HCT116 (cell line): Measurements from ENCODE around the gene MEG3. TPM values are rescaled to one million over a fixed set of nuclear protein-coding genes. Genes with fewer than 3 reads are reported as not detected.

Experiments
- ATAC-seq: fragments of 200-7000 bp; cut with Tn5 transposase; 2 replicates; pipeline ENCODE4 v1.9.1; 2020; ENCODE audit warnings: mild to moderate bottlenecking, moderate library complexity
- BruUV-seq: library from RNA; stranded (reverse); fragments of 400-500 nt; replicated peaks from 2 replicates; lab custom pipeline; 2021; lab: Mats Ljungman, UMichigan
- CTCF ChIA-PET: fragments of 300-600 bp; sonication (Branson Sonifier 250); formaldehyde crosslinking; loops from one replicate; lab custom pipeline; 2021; ENCODE audit warnings: antibody characterized with exemption; lab: Charles Lee
- POLR2A ChIA-PET: fragments of 300-600, 350-600 bp; sonication (Branson Sonifier 250); formaldehyde crosslinking; loops from one replicate; lab custom pipeline; 2021; ENCODE audit warnings: antibody characterized with exemption; lab: Charles Lee
- RAD21 ChIA-PET, 2 experiments: fragments of 300-600 bp; sonication (Branson Sonifier 250); formaldehyde crosslinking; loops; one replicate each; lab custom pipeline; 2023; ENCODE audit warnings: low total read pairs in 2 of 2; ENCODE audit not compliant: uncharacterized antibody in 2 of 2, unreplicated experiment in 2 of 2, low non-redundant PET in 1 of 2; lab: Charles Lee
- DNase-seq: peaks from one replicate; pipeline ENCODE4 v3.0.0-alpha.2; 2010; ENCODE audit warnings: low read depth, low spot score
- H2AFZ ChIP-seq: fragments of 200-600 bp; shearing (Covaris generic), sonication (generic); 2 replicates; pipeline ENCODE4 v1.6.1; 2017; ENCODE audit warnings: low read depth, mixed run types, mixed read lengths, antibody characterized with exemption, low read length; ENCODE audit not compliant: poor library complexity, severe bottlenecking
- H3K27ac ChIP-seq: 2 replicates; pipeline ENCODE4 v1.5.1; 2012; ENCODE audit warnings: low read depth, low read length
- H3K27me3 ChIP-seq: fragments of 200-600 bp; sonication (generic); 2 replicates; pipeline ENCODE4 v1.6.1; 2016; ENCODE audit warnings: mixed run types, low read length, mixed read lengths; ENCODE audit not compliant: insufficient read depth
- H3K36me3 ChIP-seq, 2 experiments: fragments of 200-500 bp in 1 of 2; fragments of 200-600 bp in 1 of 2; sonication (Bioruptor generic) in 1 of 2; sonication (generic) in 1 of 2; 2 replicates each; pipeline versions ENCODE4 v1.5.1 to v1.6.1; 2014 to 2016; ENCODE audit warnings: low read length in 2 of 2, inconsistent platforms in 1 of 2, mixed read lengths in 1 of 2, mixed run types in 1 of 2; ENCODE audit not compliant: insufficient read depth in 2 of 2, control insufficient read depth in 1 of 2
- H3K4me1 ChIP-seq, 2 experiments: fragments of 200-600 bp in 1 of 2; sonication (generic) in 1 of 2; 2 replicates each; pipeline versions ENCODE4 v1.5.1 to v1.6.1; 2012 to 2017; ENCODE audit warnings: low read length in 2 of 2, inconsistent platforms in 1 of 2, mild to moderate bottlenecking in 1 of 2, mixed read lengths in 1 of 2, mixed run types in 1 of 2, moderate library complexity in 1 of 2; ENCODE audit not compliant: insufficient read depth in 2 of 2, control insufficient read depth in 1 of 2
- H3K4me2 ChIP-seq: fragments of 200-600 bp; sonication (generic); 2 replicates; pipeline ENCODE4 v1.6.1; 2017; ENCODE audit warnings: mixed run types, low read length, mixed read lengths
- H3K4me3 ChIP-seq, 2 experiments: fragments of 200-600 bp in 1 of 2; sonication (generic) in 1 of 2; replicated peaks in 1 of 2; 2 replicates each; pipeline ENCODE4 v1.5.1; 2011 to 2016; ENCODE audit warnings: low read length in 2 of 2, control low read depth in 1 of 2, low read depth in 1 of 2, mild to moderate bottlenecking in 1 of 2, mixed read lengths in 1 of 2, mixed run types in 1 of 2
- H3K79me2 ChIP-seq: fragments of 200-600 bp; sonication (generic); 2 replicates; pipeline ENCODE4 v1.6.1; 2017; ENCODE audit warnings: mild to moderate bottlenecking, mixed run types, low read length, moderate library complexity, mixed read lengths; ENCODE audit not compliant: insufficient read depth
- H3K9ac ChIP-seq: fragments of 200-600 bp; sonication (generic); 2 replicates; pipeline ENCODE4 v1.6.1; 2016; ENCODE audit warnings: low read length, mixed read lengths
- H3K9me2 ChIP-seq: fragments of 200-600 bp; sonication (generic), shearing (Covaris generic); 2 replicates; pipeline ENCODE4 v1.6.1; 2017; ENCODE audit warnings: mixed run types, mild to moderate bottlenecking, moderate library complexity; ENCODE audit not compliant: insufficient read depth
- H3K9me3 ChIP-seq, 2 experiments: fragments of 200-500 bp in 1 of 2; fragments of 200-600 bp in 1 of 2; sonication (Bioruptor generic) in 1 of 2; sonication (generic) in 1 of 2; 2 replicates each; pipeline ENCODE4 v1.6.1; 2014 to 2017; ENCODE audit warnings: low read length in 2 of 2, mixed read lengths in 2 of 2, inconsistent platforms in 1 of 2, low read depth in 1 of 2, mild to moderate bottlenecking in 1 of 2, mixed run types in 1 of 2, moderate library complexity in 1 of 2; ENCODE audit not compliant: control insufficient read depth in 1 of 2, insufficient read depth in 1 of 2
- H4K20me1 ChIP-seq: fragments of 200-600 bp; sonication (generic), shearing (Covaris generic); 2 replicates; pipeline ENCODE4 v1.6.1; 2017; ENCODE audit warnings: mixed run types, mild to moderate bottlenecking, moderate library complexity; ENCODE audit not compliant: insufficient read depth
- ATF3 ChIP-seq: IDR thresholded peaks from 2 replicates; pipeline ENCODE4 v1.6.1; 2012
- CBX3 ChIP-seq: IDR thresholded peaks from 2 replicates; pipeline ENCODE4 v1.6.1; 2012; ENCODE audit warnings: low read depth
- EGR1 ChIP-seq: IDR thresholded peaks from 2 replicates; pipeline ENCODE4 v1.6.1; 2012; ENCODE audit warnings: low read depth
- ELF1 ChIP-seq: IDR thresholded peaks from 2 replicates; pipeline ENCODE4 v1.6.1; 2012; ENCODE audit warnings: low read depth, borderline replicate concordance
- FOSL1 ChIP-seq: IDR thresholded peaks from 2 replicates; pipeline ENCODE4 v1.6.1; 2012; ENCODE audit warnings: low read depth
- JUND ChIP-seq: IDR thresholded peaks from 2 replicates; pipeline ENCODE4 v1.6.1; 2012
- POLR2A ChIP-seq: IDR thresholded peaks from 2 replicates; pipeline ENCODE4 v1.7.0; 2011; ENCODE audit warnings: borderline replicate concordance; ENCODE audit not compliant: insufficient read depth, insufficient read length; ENCODE audit errors: extremely low read depth
- POLR2AphosphoS5 ChIP-seq: IDR thresholded peaks from 2 replicates; pipeline ENCODE4 v1.6.1; 2011; ENCODE audit warnings: mild to moderate bottlenecking, low read depth, low read length, moderate library complexity
- RAD21 ChIP-seq: IDR thresholded peaks from 2 replicates; pipeline ENCODE4 v1.6.1; 2012; ENCODE audit warnings: low read depth, mild to moderate bottlenecking
- SIN3A ChIP-seq: IDR thresholded peaks from 2 replicates; pipeline ENCODE4 v1.6.1; 2012; ENCODE audit warnings: low read depth
- ZBTB33 ChIP-seq: IDR thresholded peaks from 2 replicates; pipeline ENCODE4 v1.6.1; 2011; ENCODE audit warnings: mild to moderate bottlenecking, low read length, moderate library complexity; ENCODE audit not compliant: insufficient replicate concordance; ENCODE audit errors: extremely low read depth
- ZNF274 ChIP-seq: fragments of 200-500 bp; sonication (Bioruptor generic); IDR thresholded peaks from 2 replicates; pipeline ENCODE4 v1.6.1; 2014; ENCODE audit warnings: mild to moderate bottlenecking, low read depth, low read length, inconsistent platforms
- intact Hi-C: fragments of 100-400 bp; cut with micrococcal nuclease; formaldehyde crosslinking; loops from 2 replicates; pipeline ENCODE4 v1.10.0; 2022
- total RNA-seq: library from RNA; stranded (reverse); gene quantifications from one replicate; pipeline ENCODE4 v1.2.1, GENCODE V29; 2021; ENCODE audit not compliant: unreplicated experiment

The MEG3 gene
- total RNA-seq, 1 experiment from 2014 or later = 2.5 TPM

- RAD21 ChIA-PET = no interaction called here
These were observed 10.2 kb upstream of the MEG3 start for GRCh38 chr14:100815478-100816285.

GRCh38 chr14:100816286-100816949, 9.5 kb upstream of the MEG3 start:
- H3K4me2 ChIP-seq = no peak overlapping the region
- no peaks in the 10 kb centered on the region for H4K20me1 ChIP-seq
- H3K4me1 ChIP-seq = no peaks in the 10 kb centered on the region
- CTCF ChIA-PET = no interaction called here
- no peak for ATAC-seq
- H3K27ac ChIP-seq = no peak overlapping the region
- no peaks in the 10 kb centered on the region for H3K79me2 ChIP-seq
- no TSS peak for BruUV-seq
- no peak overlapping the region for H3K4me3 ChIP-seq
- no peak overlapping the region for H2AFZ ChIP-seq
- no peak for DNase-seq
- RAD21 ChIA-PET = no interaction called here
- H3K9me3 ChIP-seq = peaks cover 0 to 3% of the 10 kb centered on the region in 2 experiments; a peak in 2 of 4 replicates
- intact Hi-C loops = no loop called here
- no peaks in the 10 kb centered on the region for H3K27me3 ChIP-seq
- no peaks in the 10 kb centered on the region for H3K9me2 ChIP-seq
- no peak overlapping the region for H3K9ac ChIP-seq
- H3K36me3 ChIP-seq = no peaks in the 10 kb centered on the region
- POLR2A ChIA-PET = no interaction called here
- TF ChIP-seq POLR2A = no peak
- TF ChIP-seq ZNF274 = no peak
- TF ChIP-seq RAD21 = no peak
- TF ChIP-seq JUND = no peak
- TF ChIP-seq FOSL1 = no peak
- TF ChIP-seq ELF1 = no peak
- no peak for TF ChIP-seq EGR1
- no peak for TF ChIP-seq ZBTB33
- TF ChIP-seq CBX3 = no peak
- TF ChIP-seq SIN3A = no peak
- no peak for TF ChIP-seq ATF3
- no peak for TF ChIP-seq POLR2AphosphoS5

More at GRCh38 chr14:100815478-100816285, 10.2 kb upstream of the MEG3 start:
- no TSS peak for BruUV-seq
- Histone ChIP-seq H2AFZ (no peak overlapping the region), H3K4me3 (no peak overlapping the region), H3K4me1 (no peaks in the 10 kb centered on the region), H3K9me2 (no peaks in the 10 kb centered on the region), H3K9me3 (peaks cover 6 to 10% of the 10 kb centered on the region in 2 experiments; a peak in 3 of 4 replicates), H4K20me1 (no peaks in the 10 kb centered on the region), H3K36me3 (no peaks in the 10 kb centered on the region), H3K27me3 (no peaks in the 10 kb centered on the region), H3K4me2 (no peak overlapping the region), H3K9ac (no peak overlapping the region), H3K79me2 (no peaks in the 10 kb centered on the region), H3K27ac (no peak overlapping the region)
- TF ChIP-seq ATF3 = no peak
- ATAC-seq (no peak), DNase-seq (no peak)
- intact Hi-C loops = no loop called here
- ChIA-PET POLR2A (no interaction called here), CTCF (no interaction called here)
